SK-N-SH (cell line): ENCODE data around the gene PICALM.

Experiments used
- CHD2 ChIP-seq: fragments of 150-350 bp; IDR thresholded peaks from 2 replicates; pipeline ENCODE4 v1.6.1; 2018; ENCODE audit warnings: low read length; ENCODE audit not compliant: partially characterized antibody
- EP300 ChIP-seq, 2 experiments: IDR thresholded peaks; 2 replicates each; pipeline versions ENCODE4 v1.4.0 to v1.6.1; 2012; ENCODE audit warnings: borderline replicate concordance in 1 of 2, low read depth in 1 of 2, low read length in 1 of 2
- JUND ChIP-seq: IDR thresholded peaks from 2 replicates; pipeline ENCODE4 v1.4.0; 2012
- POLR2AphosphoS5 ChIP-seq: IDR thresholded peaks from 2 replicates; pipeline ENCODE4 v1.6.1; 2012; ENCODE audit warnings: low read depth, low read length
- RAD21 ChIP-seq: IDR thresholded peaks from 2 replicates; pipeline ENCODE4 v1.6.1; 2012; ENCODE audit warnings: mild to moderate bottlenecking, low read length
- TEAD4 ChIP-seq: IDR thresholded peaks from 2 replicates; pipeline ENCODE4 v1.4.0; 2012; ENCODE audit warnings: mild to moderate bottlenecking, borderline replicate concordance; ENCODE audit not compliant: insufficient read depth
- TF ChIP-seq, protein P1 (sequence below): fragments of 200-600 bp; sonication (generic); IDR thresholded peaks from 2 replicates; pipeline ENCODE4 v1.6.1; 2017; ENCODE audit warnings: antibody characterized with exemption, mild to moderate bottlenecking, moderate library complexity
- TF ChIP-seq, protein P2 (sequence below): IDR thresholded peaks from 2 replicates; pipeline ENCODE4 v1.4.0; 2012; ENCODE audit warnings: low read depth, borderline replicate concordance
- TF ChIP-seq, protein P3 (sequence below): IDR thresholded peaks from 2 replicates; pipeline ENCODE4 v1.6.1; 2012; ENCODE audit warnings: mild to moderate bottlenecking, low read depth, low read length, moderate library complexity
- TF ChIP-seq, protein P4 (sequence below): fragments of 150-350 bp; IDR thresholded peaks from 2 replicates; pipeline ENCODE4 v1.6.1; 2016; ENCODE audit warnings: mild to moderate bottlenecking, low read depth, low read length

DNA sequence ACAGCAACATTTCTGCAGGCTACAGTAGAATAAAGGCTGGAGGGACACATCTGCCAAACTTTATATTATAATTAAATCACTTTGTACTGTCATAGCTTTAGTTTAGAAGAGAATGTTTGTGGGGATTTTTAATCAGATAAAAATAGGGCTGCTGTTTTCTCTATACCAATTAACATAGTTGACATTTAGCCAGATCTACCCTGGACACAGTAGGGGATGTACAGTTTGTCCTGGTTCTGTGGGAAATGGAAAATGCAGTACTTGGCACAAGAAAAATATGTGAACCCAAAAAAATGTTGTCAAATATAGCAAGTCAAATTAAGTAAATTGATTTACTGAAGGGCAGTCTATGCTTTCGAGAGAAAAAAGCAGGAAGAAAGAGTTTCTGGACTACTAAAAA, 20.8 kb upstream of the PICALM start:
- TF ChIP-seq JUND (peak; percentile 56), CHD2 (peak; percentile 59), POLR2AphosphoS5 (peak; percentile 48; the same call in 1 of the 2 replicates), RAD21 (peak; percentile 12; the same call in 1 of the 2 replicates), EP300 (IDR thresholded peaks at IDR 0.05; ENCODE audit: borderline replicate concordance in 1 of 2, low read depth in 1 of 2, low read length in 1 of 2) (peak; percentile 78 to 82), TEAD4 (peak; percentile 77)
- TF ChIP-seq, protein P1, sequence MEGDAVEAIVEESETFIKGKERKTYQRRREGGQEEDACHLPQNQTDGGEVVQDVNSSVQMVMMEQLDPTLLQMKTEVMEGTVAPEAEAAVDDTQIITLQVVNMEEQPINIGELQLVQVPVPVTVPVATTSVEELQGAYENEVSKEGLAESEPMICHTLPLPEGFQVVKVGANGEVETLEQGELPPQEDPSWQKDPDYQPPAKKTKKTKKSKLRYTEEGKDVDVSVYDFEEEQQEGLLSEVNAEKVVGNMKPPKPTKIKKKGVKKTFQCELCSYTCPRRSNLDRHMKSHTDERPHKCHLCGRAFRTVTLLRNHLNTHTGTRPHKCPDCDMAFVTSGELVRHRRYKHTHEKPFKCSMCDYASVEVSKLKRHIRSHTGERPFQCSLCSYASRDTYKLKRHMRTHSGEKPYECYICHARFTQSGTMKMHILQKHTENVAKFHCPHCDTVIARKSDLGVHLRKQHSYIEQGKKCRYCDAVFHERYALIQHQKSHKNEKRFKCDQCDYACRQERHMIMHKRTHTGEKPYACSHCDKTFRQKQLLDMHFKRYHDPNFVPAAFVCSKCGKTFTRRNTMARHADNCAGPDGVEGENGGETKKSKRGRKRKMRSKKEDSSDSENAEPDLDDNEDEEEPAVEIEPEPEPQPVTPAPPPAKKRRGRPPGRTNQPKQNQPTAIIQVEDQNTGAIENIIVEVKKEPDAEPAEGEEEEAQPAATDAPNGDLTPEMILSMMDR: no peak
- TF ChIP-seq, protein P2, sequence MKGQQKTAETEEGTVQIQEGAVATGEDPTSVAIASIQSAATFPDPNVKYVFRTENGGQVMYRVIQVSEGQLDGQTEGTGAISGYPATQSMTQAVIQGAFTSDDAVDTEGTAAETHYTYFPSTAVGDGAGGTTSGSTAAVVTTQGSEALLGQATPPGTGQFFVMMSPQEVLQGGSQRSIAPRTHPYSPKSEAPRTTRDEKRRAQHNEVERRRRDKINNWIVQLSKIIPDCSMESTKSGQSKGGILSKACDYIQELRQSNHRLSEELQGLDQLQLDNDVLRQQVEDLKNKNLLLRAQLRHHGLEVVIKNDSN: no peak
- TF ChIP-seq, protein P3, sequence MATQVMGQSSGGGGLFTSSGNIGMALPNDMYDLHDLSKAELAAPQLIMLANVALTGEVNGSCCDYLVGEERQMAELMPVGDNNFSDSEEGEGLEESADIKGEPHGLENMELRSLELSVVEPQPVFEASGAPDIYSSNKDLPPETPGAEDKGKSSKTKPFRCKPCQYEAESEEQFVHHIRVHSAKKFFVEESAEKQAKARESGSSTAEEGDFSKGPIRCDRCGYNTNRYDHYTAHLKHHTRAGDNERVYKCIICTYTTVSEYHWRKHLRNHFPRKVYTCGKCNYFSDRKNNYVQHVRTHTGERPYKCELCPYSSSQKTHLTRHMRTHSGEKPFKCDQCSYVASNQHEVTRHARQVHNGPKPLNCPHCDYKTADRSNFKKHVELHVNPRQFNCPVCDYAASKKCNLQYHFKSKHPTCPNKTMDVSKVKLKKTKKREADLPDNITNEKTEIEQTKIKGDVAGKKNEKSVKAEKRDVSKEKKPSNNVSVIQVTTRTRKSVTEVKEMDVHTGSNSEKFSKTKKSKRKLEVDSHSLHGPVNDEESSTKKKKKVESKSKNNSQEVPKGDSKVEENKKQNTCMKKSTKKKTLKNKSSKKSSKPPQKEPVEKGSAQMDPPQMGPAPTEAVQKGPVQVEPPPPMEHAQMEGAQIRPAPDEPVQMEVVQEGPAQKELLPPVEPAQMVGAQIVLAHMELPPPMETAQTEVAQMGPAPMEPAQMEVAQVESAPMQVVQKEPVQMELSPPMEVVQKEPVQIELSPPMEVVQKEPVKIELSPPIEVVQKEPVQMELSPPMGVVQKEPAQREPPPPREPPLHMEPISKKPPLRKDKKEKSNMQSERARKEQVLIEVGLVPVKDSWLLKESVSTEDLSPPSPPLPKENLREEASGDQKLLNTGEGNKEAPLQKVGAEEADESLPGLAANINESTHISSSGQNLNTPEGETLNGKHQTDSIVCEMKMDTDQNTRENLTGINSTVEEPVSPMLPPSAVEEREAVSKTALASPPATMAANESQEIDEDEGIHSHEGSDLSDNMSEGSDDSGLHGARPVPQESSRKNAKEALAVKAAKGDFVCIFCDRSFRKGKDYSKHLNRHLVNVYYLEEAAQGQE: no peak
- TF ChIP-seq, protein P4, sequence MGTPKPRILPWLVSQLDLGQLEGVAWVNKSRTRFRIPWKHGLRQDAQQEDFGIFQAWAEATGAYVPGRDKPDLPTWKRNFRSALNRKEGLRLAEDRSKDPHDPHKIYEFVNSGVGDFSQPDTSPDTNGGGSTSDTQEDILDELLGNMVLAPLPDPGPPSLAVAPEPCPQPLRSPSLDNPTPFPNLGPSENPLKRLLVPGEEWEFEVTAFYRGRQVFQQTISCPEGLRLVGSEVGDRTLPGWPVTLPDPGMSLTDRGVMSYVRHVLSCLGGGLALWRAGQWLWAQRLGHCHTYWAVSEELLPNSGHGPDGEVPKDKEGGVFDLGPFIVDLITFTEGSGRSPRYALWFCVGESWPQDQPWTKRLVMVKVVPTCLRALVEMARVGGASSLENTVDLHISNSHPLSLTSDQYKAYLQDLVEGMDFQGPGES: no peak
